ENCODE results near the gene SMAD4. TPM values are rescaled to one million over a fixed set of nuclear protein-coding genes. Genes with fewer than 3 reads are reported as not detected.

The SMAD4 gene
- total RNA-seq, 1 donor from 2014 or later, result 88.7 TPM

DNA sequence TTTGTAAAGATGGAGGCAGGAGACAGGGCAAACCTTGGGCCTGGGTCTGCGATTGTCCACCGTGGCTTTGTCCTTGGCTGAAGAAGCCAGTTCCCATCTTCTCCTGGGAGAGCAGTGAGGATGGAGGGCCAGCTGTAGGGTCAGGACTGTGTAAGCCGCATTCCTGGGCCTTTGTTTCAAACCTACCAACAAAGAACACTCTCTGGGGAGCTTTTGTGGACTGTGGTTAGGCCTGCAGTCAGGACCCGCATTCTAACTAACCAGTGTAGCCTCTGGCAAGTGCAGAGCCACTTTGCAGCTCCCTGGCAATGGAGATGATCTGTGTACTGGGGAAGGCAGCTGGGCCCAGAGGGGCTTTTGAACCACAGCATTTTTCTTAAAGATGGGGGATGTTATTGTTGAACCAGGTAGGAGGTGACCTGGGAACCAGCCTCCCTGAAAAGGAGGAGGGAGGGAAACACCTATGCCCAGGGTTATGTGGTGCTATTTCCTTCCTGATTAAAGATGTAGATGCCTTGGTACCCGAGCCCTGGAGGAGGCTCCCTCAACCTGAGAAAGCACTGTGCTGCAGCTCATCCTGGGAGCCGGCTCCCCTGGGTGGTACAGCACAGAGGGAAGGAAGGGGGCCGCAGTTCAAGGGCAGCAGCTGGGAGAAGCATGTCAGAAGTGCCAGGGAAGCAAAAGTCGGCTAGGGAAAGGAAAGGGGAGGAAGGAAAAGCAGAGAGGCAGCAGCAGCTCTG lies 12.7 kb upstream of the SMAD4 start:
- DNase-seq (ENCODE audit: low spot score), result no peak
- intact Hi-C loops (cut with DNase I), result no loop called here

DNA sequence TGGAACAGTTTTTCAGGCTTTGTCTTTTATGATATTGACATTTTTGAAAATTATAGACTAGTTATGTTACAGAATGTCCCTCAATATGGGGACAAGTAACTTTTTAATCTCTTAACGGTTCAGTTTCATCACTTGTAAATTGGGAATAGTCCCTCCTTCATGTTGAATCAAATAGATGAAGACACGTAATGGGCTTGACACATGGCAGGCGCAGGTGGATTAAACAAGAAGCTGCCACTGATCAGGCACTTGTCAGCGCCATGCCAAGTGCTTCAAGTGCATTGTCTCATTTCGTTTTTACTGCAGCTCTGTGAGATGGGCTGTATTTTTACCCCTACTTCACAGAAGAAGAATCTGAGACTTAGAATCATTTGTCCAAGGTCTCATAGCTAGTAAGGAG lies 9.5 kb upstream of the SMAD4 start:
- intact Hi-C loops (cut with DNase I), result no loop called here
- no peak for DNase-seq (ENCODE audit: low spot score)

- intact Hi-C loops (cut with DNase I), result no loop called here
- no peak for DNase-seq (ENCODE audit: low spot score)
Measured at GRCh38 chr18:51021226-51021965, 8.6 kb upstream of the SMAD4 start.

- intact Hi-C loops (cut with DNase I), result no loop called here
- no peak for DNase-seq (ENCODE audit: low spot score)
Measured at GRCh38 chr18:51025512-51025911, 4.5 kb upstream of the SMAD4 start.

DNA sequence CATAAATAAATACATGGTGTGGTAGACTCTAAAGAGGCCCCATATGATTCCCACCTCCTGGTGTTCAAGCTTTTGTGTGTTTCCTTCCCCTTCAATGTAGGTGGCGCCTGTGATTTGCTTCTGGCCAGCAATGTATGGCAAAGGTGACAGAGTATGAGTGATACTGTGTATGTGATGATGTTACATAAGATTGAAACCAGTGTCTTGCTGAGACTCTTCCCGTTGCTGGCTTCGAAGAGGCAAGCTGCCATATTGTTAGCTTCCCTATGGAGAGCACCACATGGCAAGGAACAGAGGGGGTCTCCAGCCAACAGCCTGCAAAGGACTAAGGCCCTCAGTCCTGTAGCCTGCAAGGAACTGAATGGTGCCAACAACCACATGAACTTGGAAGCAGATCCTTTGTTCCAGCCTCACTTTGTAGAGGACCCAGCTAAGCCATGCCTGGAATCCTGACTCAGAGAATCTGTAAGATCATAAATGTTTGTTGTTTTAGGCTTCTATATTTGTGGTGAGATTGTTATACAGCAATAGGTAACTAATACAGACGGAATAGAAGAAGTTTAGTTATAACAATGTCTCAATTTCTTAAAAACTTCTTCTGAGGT lies 1.7 kb upstream of the SMAD4 start:
- no peak for DNase-seq (ENCODE audit: low spot score)
- intact Hi-C loops (cut with DNase I), result no loop called here

DNA sequence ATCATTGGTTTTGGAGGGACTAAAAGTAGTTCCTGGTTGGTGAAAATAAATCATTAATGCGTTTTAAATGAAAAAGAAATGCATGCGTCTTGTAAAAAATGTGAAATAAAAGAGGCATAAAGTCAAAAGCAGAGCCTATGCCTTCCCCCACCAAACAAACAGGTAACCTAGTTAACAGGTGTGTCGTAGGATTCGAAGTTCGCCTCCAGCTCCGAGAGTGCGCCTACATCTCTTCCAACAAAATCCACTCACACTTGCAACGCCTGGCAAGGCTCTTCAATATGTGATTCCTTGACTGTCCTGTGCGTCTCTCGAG lies 677 bp upstream of the SMAD4 start:
- intact Hi-C loops (cut with DNase I), result no loop called here
- no peak for DNase-seq (ENCODE audit: low spot score)

- peak; percentile 91 for DNase-seq (ENCODE audit: low spot score)
- intact Hi-C loops (cut with DNase I), result loop anchor here (1.0 to 2.0 kb wide), 3 partner anchors 62 to 166 kb away; partner anchors contain the start of genes ELAC1, ME2 and MEX3C
Measured at GRCh38 chr18:51030537-51031258, 685 bp downstream of the SMAD4 start.

- no peak for DNase-seq (ENCODE audit: low spot score)
- intact Hi-C loops (cut with DNase I), result no loop called here
Measured at GRCh38 chr18:51032193-51032592, 2.2 kb downstream of the SMAD4 start.

GRCh38 chr18:51037230-51037629 lies 7.2 kb downstream of the SMAD4 start:
- intact Hi-C loops (cut with DNase I), result no loop called here
- DNase-seq (ENCODE audit: low spot score), result no peak

DNA sequence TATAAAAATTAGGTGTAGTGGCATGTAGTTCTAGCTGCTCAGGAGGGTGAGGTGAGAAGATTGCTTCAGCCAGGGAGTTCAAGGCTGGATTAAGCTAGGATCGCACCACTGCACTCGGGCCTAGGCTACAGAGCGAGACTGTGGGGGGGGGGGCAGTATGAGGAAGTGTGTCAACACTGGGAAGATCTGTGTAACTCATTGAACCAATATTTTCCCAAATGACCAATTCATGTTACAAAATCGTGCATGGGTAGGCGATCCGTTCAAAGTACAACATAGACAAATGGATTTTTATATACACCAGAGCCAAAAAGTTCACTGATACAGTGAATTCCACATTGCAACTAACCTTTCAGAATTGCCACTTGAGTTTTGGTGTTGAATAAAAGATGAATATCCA lies 8.1 kb downstream of the SMAD4 start:
- DNase-seq (ENCODE audit: low spot score), result no peak
- intact Hi-C loops (cut with DNase I), result no loop called here

DNA sequence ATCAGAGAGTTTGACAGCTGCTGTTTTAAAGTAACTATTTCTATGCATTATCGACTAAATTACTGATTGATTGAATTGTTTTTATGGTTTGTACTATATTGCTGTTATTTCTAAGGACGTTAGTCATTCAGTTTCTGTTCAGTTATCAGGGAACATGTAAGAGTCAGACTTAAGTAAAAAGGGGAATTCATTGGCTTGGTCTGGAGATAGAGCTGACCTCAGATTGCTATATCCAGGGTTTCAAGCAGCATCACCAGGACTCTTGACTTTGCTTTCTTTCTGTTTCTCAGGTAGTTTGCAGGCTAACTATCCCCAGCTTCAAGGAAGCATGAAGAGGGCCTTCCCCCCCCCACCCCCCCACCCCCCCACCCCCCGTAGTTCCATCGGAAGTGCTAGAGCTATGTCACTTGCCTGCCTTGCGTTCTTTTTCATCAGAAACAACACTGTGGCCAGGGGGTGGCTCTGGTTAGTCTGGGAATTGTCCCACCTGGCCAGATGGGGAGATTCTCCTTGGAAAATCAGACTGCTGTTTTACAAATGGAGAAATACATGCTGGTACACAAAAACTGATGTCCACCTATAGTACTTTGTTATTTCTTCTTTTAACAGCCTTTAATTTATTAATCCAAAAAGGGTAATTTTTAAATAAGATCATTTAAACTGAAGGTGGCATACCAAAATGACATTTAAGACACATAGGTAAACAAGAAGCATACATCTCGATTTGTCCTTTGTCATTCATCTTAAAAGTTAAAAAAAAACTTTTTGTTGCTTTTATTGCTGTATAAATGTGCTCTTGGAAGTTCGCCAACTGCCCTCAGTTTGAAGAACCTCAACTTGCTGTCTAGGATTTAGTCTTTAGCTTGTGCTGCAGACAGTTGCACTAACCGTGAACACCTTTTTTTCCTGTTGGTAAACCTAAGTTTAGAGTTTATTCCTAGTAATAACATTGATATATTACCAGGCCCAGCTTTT lies 9.4 kb downstream of the SMAD4 start:
- DNase-seq (ENCODE audit: low spot score), result no peak
- intact Hi-C loops (cut with DNase I), result no loop called here

GRCh38 chr18:51041677-51042352 lies 11.8 kb downstream of the SMAD4 start:
- intact Hi-C loops (cut with DNase I), result no loop called here
- no peak for DNase-seq (ENCODE audit: low spot score)

GRCh38 chr18:51044928-51045585 lies 15.0 kb downstream of the SMAD4 start:
- DNase-seq (ENCODE audit: low spot score), result no peak
- intact Hi-C loops (cut with DNase I), result loop anchor here (5.0 kb wide), 1 partner anchor 223 kb away; the partner anchor contains the start of gene MRO

GRCh38 chr18:51048190-51048589 lies 18.2 kb downstream of the SMAD4 start:
- intact Hi-C loops (cut with DNase I), result loop anchor here (5.0 kb wide), 1 partner anchor 226 kb away; the partner anchor contains the start of gene MRO
- no peak for DNase-seq (ENCODE audit: low spot score)

DNA sequence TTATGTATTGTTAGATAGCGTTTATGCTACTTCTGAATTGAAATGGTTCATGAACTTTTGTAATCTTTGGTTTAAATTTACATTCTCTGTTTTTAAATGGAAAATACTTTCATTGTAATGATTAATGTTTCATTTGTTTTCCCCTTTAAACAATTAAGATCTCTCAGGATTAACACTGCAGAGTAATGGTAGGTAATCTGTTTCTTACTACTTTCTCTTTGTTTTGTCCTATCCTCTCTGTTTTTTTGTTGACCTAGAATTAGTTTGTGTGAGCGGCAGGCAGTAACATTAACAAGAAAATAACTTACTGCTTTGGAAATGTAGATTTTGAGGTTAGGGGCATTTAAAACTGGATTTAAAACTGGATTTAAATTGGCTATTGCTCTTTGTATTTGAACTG lies 19.1 kb downstream of the SMAD4 start:
- intact Hi-C loops (cut with DNase I), result loop anchor here (5.0 kb wide), 1 partner anchor 227 kb away; the partner anchor contains the start of gene MRO
- DNase-seq (ENCODE audit: low spot score), result no peak

GRCh38 chr18:51051105-51051712 lies 21.2 kb downstream of the SMAD4 start:
- DNase-seq (ENCODE audit: low spot score), result no peak
- intact Hi-C loops (cut with DNase I), result no loop called here

- intact Hi-C loops (cut with DNase I), result no loop called here
- no peak for DNase-seq (ENCODE audit: low spot score)
Measured at GRCh38 chr18:51053814-51054213, 23.8 kb downstream of the SMAD4 start.

Measured in cardiac septum (tissue), 1 donor.